ENCODE data around the gene SIGLEC7.

The SIGLEC7 gene

DNA sequence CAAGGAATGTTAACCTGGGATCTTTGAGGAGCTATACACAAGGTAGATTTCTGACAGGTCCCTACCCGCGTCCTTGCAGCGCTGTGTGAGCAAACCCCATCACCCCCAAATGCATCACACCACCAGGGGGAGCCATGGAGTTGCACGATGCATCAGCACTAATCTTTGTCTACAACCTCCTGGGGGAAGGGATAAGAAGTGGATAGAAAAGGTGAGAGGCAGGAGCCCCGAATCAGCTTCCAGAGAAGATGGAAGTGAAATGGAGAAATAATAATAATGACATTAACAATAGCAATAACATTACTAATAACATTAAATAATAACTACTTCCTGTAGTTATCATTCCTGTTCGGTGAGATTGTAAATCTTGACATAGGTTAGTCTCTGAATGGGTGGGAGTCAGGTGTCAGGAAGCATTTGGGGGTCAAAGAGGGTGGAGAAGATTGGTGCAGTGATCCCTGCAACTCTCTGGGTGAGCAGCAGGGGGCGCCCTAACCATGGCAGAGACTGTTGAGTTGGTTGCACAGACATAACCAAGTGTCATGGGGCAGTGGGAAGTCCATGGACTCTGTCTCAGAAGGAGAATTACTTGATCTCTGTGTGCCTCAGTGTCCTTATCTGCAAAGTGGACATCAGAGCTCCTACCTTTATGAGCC is 16.5 kb downstream of the SIGLEC7 start:
- H3K4me3 ChIP-seq (ENCODE audit: low read depth, low read length): no peak overlapping the region
- peak; percentile 74 for DNase-seq (ENCODE audit: low read depth)
- no peak for TF ChIP-seq POLR2A (IDR thresholded peaks at IDR 0.05; ENCODE audit: extremely low read depth, insufficient read length)
- TF ChIP-seq, protein P1, sequence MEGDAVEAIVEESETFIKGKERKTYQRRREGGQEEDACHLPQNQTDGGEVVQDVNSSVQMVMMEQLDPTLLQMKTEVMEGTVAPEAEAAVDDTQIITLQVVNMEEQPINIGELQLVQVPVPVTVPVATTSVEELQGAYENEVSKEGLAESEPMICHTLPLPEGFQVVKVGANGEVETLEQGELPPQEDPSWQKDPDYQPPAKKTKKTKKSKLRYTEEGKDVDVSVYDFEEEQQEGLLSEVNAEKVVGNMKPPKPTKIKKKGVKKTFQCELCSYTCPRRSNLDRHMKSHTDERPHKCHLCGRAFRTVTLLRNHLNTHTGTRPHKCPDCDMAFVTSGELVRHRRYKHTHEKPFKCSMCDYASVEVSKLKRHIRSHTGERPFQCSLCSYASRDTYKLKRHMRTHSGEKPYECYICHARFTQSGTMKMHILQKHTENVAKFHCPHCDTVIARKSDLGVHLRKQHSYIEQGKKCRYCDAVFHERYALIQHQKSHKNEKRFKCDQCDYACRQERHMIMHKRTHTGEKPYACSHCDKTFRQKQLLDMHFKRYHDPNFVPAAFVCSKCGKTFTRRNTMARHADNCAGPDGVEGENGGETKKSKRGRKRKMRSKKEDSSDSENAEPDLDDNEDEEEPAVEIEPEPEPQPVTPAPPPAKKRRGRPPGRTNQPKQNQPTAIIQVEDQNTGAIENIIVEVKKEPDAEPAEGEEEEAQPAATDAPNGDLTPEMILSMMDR (IDR thresholded peaks at IDR 0.05; ENCODE audit: low read depth, low read length): peak; percentile 85
- TF ChIP-seq, protein P2, sequence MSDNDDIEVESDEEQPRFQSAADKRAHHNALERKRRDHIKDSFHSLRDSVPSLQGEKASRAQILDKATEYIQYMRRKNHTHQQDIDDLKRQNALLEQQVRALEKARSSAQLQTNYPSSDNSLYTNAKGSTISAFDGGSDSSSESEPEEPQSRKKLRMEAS (IDR thresholded peaks at IDR 0.05; ENCODE audit: low read depth, low read length): peak; percentile 54
- 0 out of 2 replicates have a peak, but pooled peaks have one; percentile 39 for TF ChIP-seq MYC (IDR thresholded peaks at IDR 0.05; ENCODE audit: low read depth, low read length)

DNA sequence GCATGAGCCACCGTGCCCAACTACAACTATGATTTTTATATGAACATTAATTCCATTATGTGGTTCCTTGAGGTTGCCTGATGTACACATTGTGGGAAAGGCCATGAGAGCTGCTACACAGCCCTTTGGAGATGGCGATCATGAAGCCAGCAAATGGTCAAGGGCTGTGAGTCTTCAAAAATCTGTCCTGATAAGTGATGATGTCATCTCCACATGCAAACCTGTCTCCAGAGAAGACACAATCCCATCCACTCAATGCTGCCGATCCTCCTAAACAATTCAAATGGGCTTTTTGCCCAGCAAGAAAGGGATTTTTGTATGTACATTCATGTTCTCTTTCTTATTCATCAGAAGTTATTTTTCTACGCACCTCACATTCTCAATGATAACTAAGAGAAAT is 17.6 kb downstream of the SIGLEC7 start:
- no peak for DNase-seq (ENCODE audit: low read depth)
- H3K4me3 ChIP-seq (ENCODE audit: low read depth, low read length): no peak overlapping the region
- TF ChIP-seq POLR2A (IDR thresholded peaks at IDR 0.05; ENCODE audit: extremely low read depth, insufficient read length): no peak
- TF ChIP-seq, protein P2 (IDR thresholded peaks at IDR 0.05; ENCODE audit: low read depth, low read length): no peak
- TF ChIP-seq, protein P1 (IDR thresholded peaks at IDR 0.05; ENCODE audit: low read depth, low read length): no peak
- TF ChIP-seq MYC (IDR thresholded peaks at IDR 0.05; ENCODE audit: low read depth, low read length): no peak

DNA sequence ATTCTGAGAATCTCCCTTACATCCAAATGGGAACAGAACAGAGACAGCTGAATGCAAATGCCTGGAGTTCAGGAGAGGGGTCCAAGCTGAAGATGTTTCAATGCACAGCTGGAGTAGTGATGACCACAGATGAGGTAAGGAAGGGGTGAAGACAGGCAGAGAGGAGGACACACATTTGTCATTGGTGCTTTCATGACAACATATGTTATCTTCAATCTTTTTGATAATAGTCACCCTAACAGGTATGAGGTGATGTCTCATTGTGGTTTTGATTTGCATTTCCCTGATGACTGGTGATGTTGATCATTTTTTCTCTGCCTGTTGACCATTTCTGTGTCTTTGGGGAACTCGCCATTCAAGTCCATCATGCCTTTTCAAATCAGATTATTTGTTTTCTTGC is 19.2 kb downstream of the SIGLEC7 start:
- DNase-seq (ENCODE audit: low read depth): no peak
- no peak for TF ChIP-seq POLR2A (IDR thresholded peaks at IDR 0.05; ENCODE audit: extremely low read depth, insufficient read length)

DNA sequence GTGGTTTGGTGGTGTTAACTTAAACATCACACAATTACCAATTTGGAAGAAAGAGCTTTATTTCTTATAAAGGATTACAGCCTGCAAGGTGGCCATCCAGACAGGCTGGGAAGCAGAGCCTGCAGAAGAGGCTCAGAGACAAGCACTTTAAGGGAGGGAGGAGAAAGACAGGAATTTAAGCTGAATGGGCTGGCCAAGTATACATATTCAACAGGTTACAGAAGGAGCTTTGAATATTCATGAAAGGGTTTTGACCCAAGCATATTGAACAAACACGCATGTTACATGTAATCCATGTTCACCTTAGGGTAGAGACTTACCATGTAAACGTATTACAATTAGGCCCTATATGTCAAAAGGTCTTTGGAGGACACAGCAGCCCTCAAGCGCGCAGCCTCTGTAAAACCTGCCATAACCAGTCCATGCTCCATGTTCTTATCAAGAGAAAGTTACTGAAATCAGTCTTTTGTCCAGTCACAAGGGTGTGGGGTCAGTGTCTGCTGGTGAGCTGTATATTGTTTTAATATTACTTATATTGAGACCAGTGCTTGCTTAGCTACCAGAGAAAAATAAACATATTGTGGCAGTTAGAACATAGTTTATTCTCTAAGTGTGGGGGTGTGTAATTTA is 19.9 kb downstream of the SIGLEC7 start:
- no peak overlapping the region for H3K4me3 ChIP-seq (ENCODE audit: low read depth, low read length)
- DNase-seq (ENCODE audit: low read depth): no peak
- TF ChIP-seq POLR2A (IDR thresholded peaks at IDR 0.05; ENCODE audit: extremely low read depth, insufficient read length): no peak

More for the DNA sequence above, 19.2 kb downstream of the SIGLEC7 start:
- no peak overlapping the region for H3K4me3 ChIP-seq (ENCODE audit: low read depth, low read length)

DNA sequence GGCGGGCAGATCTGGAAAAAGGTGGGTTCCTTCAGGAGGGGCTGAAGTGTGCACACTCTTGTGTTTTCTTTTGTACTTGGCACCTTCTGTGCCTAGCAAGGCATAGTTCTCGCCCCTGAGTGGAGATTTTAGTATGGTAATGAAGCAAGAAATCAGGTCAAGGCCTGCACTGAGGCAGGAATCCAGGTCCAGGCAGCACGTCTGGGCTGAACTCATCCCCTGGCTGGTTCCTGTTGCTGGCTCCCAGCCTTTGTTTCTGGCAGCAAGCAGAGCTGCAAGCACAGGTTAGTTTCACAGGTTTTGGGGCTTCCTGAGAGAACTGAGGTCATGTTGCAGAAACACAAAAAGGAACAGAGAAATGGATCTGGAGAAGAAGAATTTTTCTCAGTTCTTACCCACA is 21.2 kb downstream of the SIGLEC7 start:
- TF ChIP-seq POLR2A (IDR thresholded peaks at IDR 0.05; ENCODE audit: extremely low read depth, insufficient read length) (no peak), MYC (IDR thresholded peaks at IDR 0.05; ENCODE audit: low read depth, low read length) (no peak)
- TF ChIP-seq, protein P2 (IDR thresholded peaks at IDR 0.05; ENCODE audit: low read depth, low read length): no peak
- TF ChIP-seq, protein P1 (IDR thresholded peaks at IDR 0.05; ENCODE audit: low read depth, low read length): no peak
- no peak for DNase-seq (ENCODE audit: low read depth)
- no peak overlapping the region for H3K4me3 ChIP-seq (ENCODE audit: low read depth, low read length)

DNA sequence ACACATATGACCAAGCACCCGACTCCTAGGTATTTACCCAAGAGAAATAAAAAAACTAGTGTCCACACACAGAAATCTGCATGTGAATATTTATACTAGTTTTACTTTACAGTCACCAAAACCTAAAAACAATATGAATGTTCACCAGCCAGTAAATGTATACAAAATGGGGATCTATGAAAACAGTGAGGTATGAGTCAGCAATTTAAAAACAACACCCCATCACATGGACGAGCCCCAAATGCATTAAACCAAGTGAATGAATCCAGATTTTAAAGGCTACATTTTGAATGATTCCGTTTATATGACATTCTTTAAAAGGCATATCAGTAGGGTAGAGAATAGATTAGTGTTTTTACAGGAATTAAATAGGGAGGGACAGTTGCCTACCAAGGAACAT is 22.1 kb downstream of the SIGLEC7 start:
- DNase-seq (ENCODE audit: low read depth): no peak
- no peak overlapping the region for H3K4me3 ChIP-seq (ENCODE audit: low read depth, low read length)
- TF ChIP-seq, protein P1 (IDR thresholded peaks at IDR 0.05; ENCODE audit: low read depth, low read length): no peak
- TF ChIP-seq POLR2A (IDR thresholded peaks at IDR 0.05; ENCODE audit: extremely low read depth, insufficient read length) (no peak), MYC (IDR thresholded peaks at IDR 0.05; ENCODE audit: low read depth, low read length) (no peak)

All from NB4 (cell line).